K562 (cell line): ENCODE measurements around the gene TNIP1. TPM values are rescaled to one million over a fixed set of nuclear protein-coding genes. Genes with fewer than 3 reads are reported as not detected.

ENCODE experiments used
- ATF4 ChIP-seq: fragments of 450-650 bp; formaldehyde crosslinking; IDR thresholded peaks from 2 replicates; pipeline ENCODE4 v1.4.0; 2022; ENCODE audit warnings: mild to moderate bottlenecking, moderate library complexity
- CREB3 ChIP-seq: fragments of 450-650 bp; conservative IDR thresholded peaks from 2 replicates; pipeline ENCODE4 v1.6.1; 2016; ENCODE audit warnings: missing genetic modification characterization, low read depth, mild to moderate bottlenecking, missing compliant biosample characterization, moderate library complexity
- CTBP1 ChIP-seq: fragments of 450-650 bp; IDR thresholded peaks from 2 replicates; pipeline ENCODE4 v1.6.1; 2016; ENCODE audit warnings: borderline replicate concordance
- MITF ChIP-seq: IDR thresholded peaks from 2 replicates; pipeline ENCODE4 v1.6.1; 2014; ENCODE audit warnings: antibody characterized with exemption
- NFE2L1 ChIP-seq: fragments of 450-650 bp; IDR thresholded peaks from 2 replicates; pipeline ENCODE4 v1.6.1; 2016; ENCODE audit warnings: missing genetic modification characterization, low read depth, mild to moderate bottlenecking, missing compliant biosample characterization, moderate library complexity, borderline replicate concordance
- NR1H2 ChIP-seq: sonication (generic); formaldehyde crosslinking; IDR thresholded peaks from 2 replicates; pipeline ENCODE4 v1.4.0; 2020; ENCODE audit warnings: mild to moderate bottlenecking, missing genetic modification reagents
- RBM34 ChIP-seq: fragments of 200-400 bp; formaldehyde crosslinking; IDR thresholded peaks from 2 replicates; pipeline ENCODE4 v1.6.1; 2018; ENCODE audit warnings: low read length, borderline replicate concordance; ENCODE audit not compliant: insufficient read depth
- UBTF ChIP-seq, 2 experiments: IDR thresholded peaks; 2 replicates each; pipeline ENCODE4 v1.6.1; 2012; ENCODE audit warnings: improper control_type of control experiment in 2 of 2, low read depth in 2 of 2, low read length in 2 of 2, borderline replicate concordance in 1 of 2
- ZBTB43 ChIP-seq: sonication (generic); formaldehyde crosslinking; IDR thresholded peaks from 2 replicates; pipeline ENCODE4 v1.8.0; 2023; ENCODE audit warnings: mild to moderate bottlenecking, missing genetic modification reagents
- ZNF277 ChIP-seq: fragments of 250-450 bp; sonication (Bioruptor Pico); IDR thresholded peaks from 2 replicates; pipeline ENCODE4 v1.8.0; 2022; ENCODE audit warnings: inconsistent platforms, mild to moderate bottlenecking, moderate library complexity, borderline replicate concordance
- polyA plus RNA-seq, 8 experiments: library from polyadenylated mRNA; depleted of rRNA in 4 of 8; stranded (reverse) in 5 of 8; unstranded in 3 of 8; fragments of >200 nt; fragmentation: Nextera tagmentation in 2 of 8; fragmentation: Illumina TruSeq in 1 of 8; extraction: Ambion mirVana in 2 of 8; extraction: Trizol in 1 of 8; gene quantifications; 2 replicates each; pipeline versions ENCODE4 v1.2.1 to v1.2.3, GENCODE V29; 2011 to 2014; ENCODE audit warnings: inconsistent platforms in 1 of 8, missing spikeins in 1 of 8
- total RNA-seq, 7 experiments: library from RNA; depleted of rRNA in 6 of 7; stranded (reverse); fragments of >200 nt in 6 of 7; fragmentation: Illumina TruSeq in 2 of 7; extraction: Trizol in 2 of 7; gene quantifications; 2 replicates each; pipeline versions ENCODE4 v1.2.1 to v1.2.3, GENCODE V29; 2011 to 2021; ENCODE audit warnings: low replicate concordance in 1 of 7

Gene TNIP1
- total and polyA plus RNA-seq, 9 of the 15 experiments (the other 6 are each of a cell fraction or from before 2014, with no cell fraction given): 0.46 to 41.0 (median 24.6) TPM

- TF ChIP-seq ZNF277 (no peak), MITF (no peak), CTBP1 (peak; percentile 47; the same call in 1 of the 2 replicates), UBTF (IDR thresholded peaks at IDR 0.05; ENCODE audit: borderline replicate concordance in 1 of 2, low read depth in 2 of 2, low read length in 2 of 2) (no peak), RBM34 (no peak), ZBTB43 (CRISPR knock-in tag) (no peak), ATF4 (CRISPR knock-in tag) (no peak), NR1H2 (CRISPR knock-in tag) (no peak), CREB3 (0 out of 2 replicates have a peak, but pooled peaks have one; percentile 16), NFE2L1 (tag) (no peak)
Observed at GRCh38 chr5:151015974-151016587, 64.8 kb downstream of the TNIP1 start (continued).
